ENCODE results near the gene ZSWIM5.

GRCh38 chr1:45008076-45008475 lies 198.3 kb downstream of the ZSWIM5 start:
- TF ChIP-seq CTCF (IDR thresholded peaks at IDR 0.05), result no peak
- no peak for TF ChIP-seq POLR2A (IDR thresholded peaks at IDR 0.05)
